ENCODE data around the gene HGS.

The HGS gene

GRCh38 chr17:81716674-81716996, 32.8 kb downstream of the HGS start:
- no peaks in the 10 kb centered on the region for H3K27me3 ChIP-seq (replicated peaks; ENCODE audit: control insufficient read depth, insufficient read depth, low read length)
- peaks cover 4% of the 10 kb centered on the region for H3K36me3 ChIP-seq (ENCODE audit: control insufficient read depth, insufficient read depth, low read length)
- DNase-seq (ENCODE audit: extremely low read depth, insufficient read length): no peak
- no peak overlapping the region for H3K4me3 ChIP-seq (replicated peaks; ENCODE audit: low read depth, low read length)
- no peak for TF ChIP-seq CTCF (IDR thresholded peaks at IDR 0.05; ENCODE audit: insufficient read depth, low read length, poor library complexity, severe bottlenecking)

GRCh38 chr17:81717049-81717765, 33.4 kb downstream of the HGS start:
- no peak for DNase-seq (ENCODE audit: extremely low read depth, insufficient read length)
- Histone ChIP-seq H3K27me3 (replicated peaks; ENCODE audit: control insufficient read depth, insufficient read depth, low read length) (no peaks in the 10 kb centered on the region), H3K36me3 (ENCODE audit: control insufficient read depth, insufficient read depth, low read length) (peaks cover 4% of the 10 kb centered on the region), H3K4me3 (replicated peaks; ENCODE audit: low read depth, low read length) (no peak overlapping the region)
- no peak for TF ChIP-seq CTCF (IDR thresholded peaks at IDR 0.05; ENCODE audit: insufficient read depth, low read length, poor library complexity, severe bottlenecking)

GRCh38 chr17:81717766-81718089, 33.9 kb downstream of the HGS start:
- Histone ChIP-seq H3K27me3 (replicated peaks; ENCODE audit: control insufficient read depth, insufficient read depth, low read length) (no peaks in the 10 kb centered on the region), H3K4me3 (replicated peaks; ENCODE audit: low read depth, low read length) (no peak overlapping the region), H3K36me3 (ENCODE audit: control insufficient read depth, insufficient read depth, low read length) (peaks cover 4% of the 10 kb centered on the region)
- no peak for DNase-seq (ENCODE audit: extremely low read depth, insufficient read length)
- no peak for TF ChIP-seq CTCF (IDR thresholded peaks at IDR 0.05; ENCODE audit: insufficient read depth, low read length, poor library complexity, severe bottlenecking)

GRCh38 chr17:81719410-81720266, 35.8 kb downstream of the HGS start:
- Histone ChIP-seq H3K36me3 (ENCODE audit: control insufficient read depth, insufficient read depth, low read length) (peaks cover 2% of the 10 kb centered on the region), H3K27me3 (replicated peaks; ENCODE audit: control insufficient read depth, insufficient read depth, low read length) (no peaks in the 10 kb centered on the region), H3K4me3 (replicated peaks; ENCODE audit: low read depth, low read length) (no peak overlapping the region)
- DNase-seq (ENCODE audit: extremely low read depth, insufficient read length): no peak
- no peak for TF ChIP-seq CTCF (IDR thresholded peaks at IDR 0.05; ENCODE audit: insufficient read depth, low read length, poor library complexity, severe bottlenecking)

- no peak overlapping the region for H3K4me3 ChIP-seq (replicated peaks; ENCODE audit: low read depth, low read length)
- no peaks in the 10 kb centered on the region for H3K27me3 ChIP-seq (replicated peaks; ENCODE audit: control insufficient read depth, insufficient read depth, low read length)
- no peak for TF ChIP-seq CTCF (IDR thresholded peaks at IDR 0.05; ENCODE audit: insufficient read depth, low read length, poor library complexity, severe bottlenecking)
- DNase-seq (ENCODE audit: extremely low read depth, insufficient read length): no peak
- peaks cover 1% of the 10 kb centered on the region for H3K36me3 ChIP-seq (ENCODE audit: control insufficient read depth, insufficient read depth, low read length)
Observed at GRCh38 chr17:81720267-81721071, 36.7 kb downstream of the HGS start.
